HG03066 (cell line): ENCODE data around the gene ANKMY1.

Experiments
- ATAC-seq: cut with Tn5 transposase; IDR thresholded peaks from one replicate; pipeline ENCODE4 v1.9.1; 2021; ENCODE audit warnings: low read depth; ENCODE audit not compliant: unreplicated experiment

ANKMY1 gene

GRCh38 chr2:240453461-240454105 is 104.2 kb downstream of the ANKMY1 start:
- no peak for ATAC-seq

GRCh38 chr2:240452462-240453256 is 105.1 kb downstream of the ANKMY1 start:
- no peak for ATAC-seq

GRCh38 chr2:240451791-240452461 is 105.9 kb downstream of the ANKMY1 start:
- no peak for ATAC-seq

- no peak for ATAC-seq
These were observed 106.6 kb downstream of the ANKMY1 start for GRCh38 chr2:240451108-240451611.

GRCh38 chr2:240450532-240451107 is 107.2 kb downstream of the ANKMY1 start:
- no peak for ATAC-seq

- ATAC-seq, result no peak
These were observed 107.8 kb downstream of the ANKMY1 start for GRCh38 chr2:240449764-240450531.

GRCh38 chr2:240448387-240449274 is 109.2 kb downstream of the ANKMY1 start:
- ATAC-seq, result no peak

GRCh38 chr2:240447934-240448333 is 109.9 kb downstream of the ANKMY1 start:
- no peak for ATAC-seq

GRCh38 chr2:240447331-240447730 is 110.5 kb downstream of the ANKMY1 start:
- ATAC-seq, result no peak

GRCh38 chr2:240446664-240447175 is 111.1 kb downstream of the ANKMY1 start:
- no peak for ATAC-seq

- no peak for ATAC-seq
These were observed 111.7 kb downstream of the ANKMY1 start for GRCh38 chr2:240445961-240446663.

GRCh38 chr2:240444464-240444863 is 113.3 kb downstream of the ANKMY1 start:
- no peak for ATAC-seq

GRCh38 chr2:240443891-240444301 is 113.9 kb downstream of the ANKMY1 start:
- ATAC-seq, result no peak

- ATAC-seq, result no peak
These were observed 114.7 kb downstream of the ANKMY1 start for GRCh38 chr2:240442891-240443715.

GRCh38 chr2:240441993-240442411 is 115.8 kb downstream of the ANKMY1 start:
- no peak for ATAC-seq

- ATAC-seq, result no peak
These were observed 116.3 kb downstream of the ANKMY1 start for GRCh38 chr2:240441326-240441992.

- ATAC-seq, result no peak
These were observed 117.0 kb downstream of the ANKMY1 start for GRCh38 chr2:240440704-240441320.
